Spleen (tissue), 11 donors: ENCODE measurements around the gene HOXD13. TPM values are rescaled to one million over a fixed set of nuclear protein-coding genes. Genes with fewer than 3 reads are reported as not detected.

Source experiments
- DNase-seq: peaks from one replicate; pipeline ENCODE4 v3.0.0-alpha.2; 2020
- H3K27ac ChIP-seq, 8 donors: fragments of 200-600 bp; sonication (generic) in 7 of 8; 1 replicate in 4 of 8; 2 replicates in 4 of 8; pipeline versions ENCODE4 v1.5.0 to v1.8.0; 2016 to 2021; ENCODE audit warnings: inconsistent platforms in 4 of 8, mild to moderate bottlenecking in 4 of 8, moderate library complexity in 1 of 8
- H3K27me3 ChIP-seq, 7 donors: fragments of 200-600 bp; sonication (generic) in 6 of 7; replicated peaks in 1 of 7; 1 replicate in 4 of 7; 2 replicates in 3 of 7; pipeline versions ENCODE4 v1.5.0 to v1.8.0; 2016 to 2021; ENCODE audit warnings: inconsistent platforms in 3 of 7, mild to moderate bottlenecking in 1 of 7
- H3K36me3 ChIP-seq, 6 donors: fragments of 200-600 bp; sonication (generic) in 5 of 6; 1 replicate in 4 of 6; 2 replicates in 2 of 6; pipeline versions ENCODE4 v1.5.0 to v1.8.0; 2016 to 2021; ENCODE audit warnings: inconsistent platforms in 2 of 6
- H3K4me1 ChIP-seq, 6 donors: fragments of 200-600 bp; sonication (generic) in 5 of 6; 1 replicate in 3 of 6; 2 replicates in 3 of 6; pipeline versions ENCODE4 v1.5.0 to v1.8.0; 2016 to 2021; ENCODE audit warnings: inconsistent platforms in 3 of 6
- H3K4me3 ChIP-seq, 8 donors: fragments of 200-600 bp; sonication (generic) in 7 of 8; 1 replicate in 4 of 8; 2 replicates in 4 of 8; pipeline versions ENCODE4 v1.5.0 to v1.8.0; 2016 to 2021; ENCODE audit warnings: inconsistent platforms in 4 of 8, mild to moderate bottlenecking in 4 of 8, moderate library complexity in 2 of 8
- H3K9me3 ChIP-seq, 8 donors: fragments of 200-600 bp; sonication (generic) in 7 of 8; 1 replicate in 4 of 8; 2 replicates in 4 of 8; pipeline versions ENCODE4 v1.5.0 to v1.8.0; 2016 to 2021; ENCODE audit warnings: inconsistent platforms in 4 of 8
- CTCF ChIP-seq, 11 experiments: fragments of 200-600 bp in 7 of 11; fragments of 450-650 bp in 4 of 11; sonication (generic) in 4 of 11; IDR thresholded peaks in 8 of 11; conservative IDR thresholded peaks in 3 of 11; 1 replicate in 7 of 11; 2 replicates in 4 of 11; pipeline versions ENCODE4 v1.4.0 to v1.8.0; 2016 to 2021; ENCODE audit warnings: antibody characterized with exemption in 11 of 11, inconsistent platforms in 4 of 11, mild to moderate bottlenecking in 1 of 11
- POLR2A ChIP-seq, 3 donors: fragments of 450-650 bp; IDR thresholded peaks; one replicate each; pipeline ENCODE4 v1.5.1; 2017; ENCODE audit warnings: antibody characterized with exemption in 3 of 3, mild to moderate bottlenecking in 1 of 3
- POLR2AphosphoS5 ChIP-seq, 3 donors: sonication (generic); formaldehyde crosslinking; IDR thresholded peaks; one replicate each; pipeline ENCODE4 v1.5.1; 2017; ENCODE audit warnings: antibody characterized with exemption in 3 of 3
- WGBS, 5 donors: extraction: QIAGEN DNeasy Blood & Tissue Kit in 3 of 5; methylation state at CpG; one replicate each; pipeline versions ENCODE4 v1.1.5 to v1.1.7; 2013 to 2018; 5-methylcytosine and 5-hydroxymethylcytosine counted together
- intact Hi-C: fragments of 100-400 bp; cut with DNase I; formaldehyde crosslinking; loops from one replicate; pipeline ENCODE4 v1.15.0; 2023; ENCODE audit warnings: low total_unique reads
- polyA plus RNA-seq, 3 donors: library from polyadenylated mRNA; stranded (reverse); fragments of 200-250 nt; gene quantifications; one replicate each; pipeline ENCODE4 v1.2.1, GENCODE V29; 2013
- total RNA-seq, 7 donors: library from RNA; depleted of rRNA in 3 of 7; stranded (reverse); fragments of >200 nt in 3 of 7; fragmentation: NEBNext Ultra II Directional in 4 of 7; extraction: Animal tissue kit (Norgen Biotek cat#: 25700) in 4 of 7; gene quantifications; one replicate each; pipeline versions ENCODE4 v1.1.0 to v1.2.1, GENCODE V29; 2016 to 2021
- donor health status: healthy with polysubstance abuse.
- donor health status: DM: no; HTN: no; CAD: no; lungs with moderate emphysema.
- donor health status: DM: no; HTN: no; CAD: no.
- donor health status: Bipolar disorder and iron deficiency.
- donor health status: healthy.
- donor health status: DM: no; HTN: no; CAD: no.
- donor health status: DM: yes; HTN: yes; CAD: no.

HOXD13 gene
- total and polyA plus RNA-seq, 10 donors = not detected

DNA sequence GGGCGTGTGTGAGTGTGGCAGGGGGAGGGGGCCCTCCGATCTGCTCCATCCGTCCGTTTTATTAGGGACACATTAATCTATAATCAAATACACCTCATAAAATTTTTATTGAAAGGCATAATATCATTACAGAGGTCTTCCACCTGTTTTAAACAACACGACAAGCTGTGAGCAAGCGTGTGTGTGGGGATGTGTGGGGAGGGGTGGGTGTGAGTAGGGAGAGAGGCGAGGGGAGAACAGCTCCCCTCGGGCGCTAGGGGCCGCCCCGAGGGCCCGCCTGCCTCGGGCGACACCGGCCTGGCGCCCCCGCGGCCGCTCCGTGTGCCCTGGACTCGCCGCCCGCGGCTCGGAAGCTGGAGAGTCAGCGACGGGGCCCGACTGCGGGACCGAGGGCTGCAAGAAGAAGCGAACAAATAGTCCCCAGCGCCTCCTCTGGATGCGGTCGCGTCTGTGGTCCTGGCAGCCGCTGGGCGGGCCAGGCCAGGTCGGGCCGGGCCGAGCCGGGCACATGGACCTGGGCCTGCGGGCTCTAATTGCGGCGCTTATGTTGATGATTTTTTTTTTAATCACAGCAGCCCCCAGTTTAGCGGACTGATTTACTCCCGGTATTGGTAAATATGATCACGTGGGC, 29.6 kb downstream of the HOXD13 start:
- H3K4me1 ChIP-seq = peaks cover 0 to 41% (median 28%) of the 10 kb centered on the region in 6 donors
- peak overlapping the region; percentile 4 to 85 (median 82) for H3K27ac ChIP-seq
- DNase-seq = peak; percentile 75
- intact Hi-C loops = no loop called here
- H3K27me3 ChIP-seq = peaks cover 11 to 100% (median 94%) of the 10 kb centered on the region in 7 donors
- 2 to 15% (median 6%) methylated on average over 12 to 47 of the region's 47 CpGs for WGBS, 5 donors
- H3K9me3 ChIP-seq = peaks cover 0 to 3% (median 0%) of the 10 kb centered on the region in 8 donors
- H3K4me3 ChIP-seq = peak overlapping the region; percentile 26 to 69 (median 43)
- TF ChIP-seq CTCF (IDR thresholded peaks at IDR 0.05 in 8 of 11, conservative IDR thresholded peaks at IDR 0.05 in 3 of 11) (no peak), POLR2AphosphoS5 (IDR thresholded peaks at IDR 0.05) (no peak), POLR2A (IDR thresholded peaks at IDR 0.05) (no peak)
- H3K36me3 ChIP-seq = no peaks in the 10 kb centered on the region

- DNase-seq = peak; percentile 88
- H3K9me3 ChIP-seq = no peaks in the 10 kb centered on the region
- peaks cover 8 to 100% (median 94%) of the 10 kb centered on the region in 7 donors for H3K27me3 ChIP-seq
- intact Hi-C loops = no loop called here
- H3K4me3 ChIP-seq = peak within 1 kb of the TSS; percentile 26 to 69 (median 43)
- WGBS, 5 donors = 3 to 18% (median 5%) methylated on average over 36 to 84 of the region's 84 CpGs
- H3K36me3 ChIP-seq = no peaks in the 10 kb centered on the region
- TF ChIP-seq POLR2A (IDR thresholded peaks at IDR 0.05) (peak in 1 of 3 donors; percentile 52), POLR2AphosphoS5 (IDR thresholded peaks at IDR 0.05) (peak; percentile 60 to 89 (median 80)), CTCF (IDR thresholded peaks at IDR 0.05 in 8 of 11, conservative IDR thresholded peaks at IDR 0.05 in 3 of 11) (no peak)
- peaks cover 0 to 46% (median 30%) of the 10 kb centered on the region in 6 donors for H3K4me1 ChIP-seq
- H3K27ac ChIP-seq = peak within 1 kb of the TSS; percentile 4 to 85 (median 82)
These were observed 30.3 kb downstream of the HOXD13 start, which contains the start of gene HOXD9 for GRCh38 chr2:176122683-176123410. Gene HOXD9 (plus strand): TSS chr2:176122719. CDS start chr2:176122769, 50 bp downstream.

DNA sequence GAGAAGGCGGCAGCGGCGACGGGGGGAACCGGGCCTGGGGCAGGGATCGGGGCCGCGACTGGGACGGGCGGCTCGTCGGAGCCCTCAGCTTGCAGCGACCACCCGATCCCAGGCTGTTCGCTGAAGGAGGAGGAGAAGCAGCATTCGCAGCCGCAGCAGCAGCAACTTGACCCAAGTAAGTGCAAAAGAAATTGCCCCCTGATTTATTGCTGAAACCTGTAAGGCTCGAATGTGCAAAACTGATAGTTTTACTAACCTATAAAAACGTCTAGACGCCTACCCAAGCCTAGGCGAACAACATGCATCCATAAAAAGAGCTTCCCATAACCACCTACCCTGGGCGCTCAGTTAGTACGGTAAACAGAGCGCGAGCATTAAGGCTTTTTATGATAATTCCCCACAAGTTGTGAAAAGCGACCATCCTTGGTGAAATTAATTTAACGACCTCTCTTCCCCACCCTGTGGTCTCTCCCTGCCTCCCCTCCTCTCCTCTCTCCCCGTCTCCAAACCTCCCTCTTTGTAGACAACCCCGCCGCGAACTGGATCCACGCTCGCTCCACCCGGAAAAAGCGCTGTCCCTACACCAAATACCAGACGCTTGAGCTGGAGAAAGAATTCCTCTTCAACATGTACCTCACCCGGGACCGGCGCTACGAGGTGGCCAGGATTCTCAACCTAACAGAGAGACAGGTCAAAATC, 31.0 kb downstream of the HOXD13 start:
- H3K27ac ChIP-seq = peak overlapping the region in 7 of 8 donors; percentile 69 to 85 (median 82)
- peak overlapping the region; percentile 26 to 69 (median 43) for H3K4me3 ChIP-seq
- H3K27me3 ChIP-seq = peaks cover 8 to 100% (median 94%) of the 10 kb centered on the region in 7 donors
- H3K36me3 ChIP-seq = no peaks in the 10 kb centered on the region
- WGBS, 5 donors = 5 to 12% (median 7%) methylated on average over 25 to 40 of the region's 40 CpGs
- intact Hi-C loops = no loop called here
- no peaks in the 10 kb centered on the region for H3K9me3 ChIP-seq
- no peak for TF ChIP-seq POLR2AphosphoS5 (IDR thresholded peaks at IDR 0.05)
- TF ChIP-seq POLR2A (IDR thresholded peaks at IDR 0.05) = no peak
- TF ChIP-seq CTCF (IDR thresholded peaks at IDR 0.05 in 8 of 11, conservative IDR thresholded peaks at IDR 0.05 in 3 of 11) = no peak
- peak; percentile 55 for DNase-seq
- H3K4me1 ChIP-seq = peaks cover 0 to 54% (median 37%) of the 10 kb centered on the region in 6 donors
